Activated B cell treated with CpG ODN at 0.5 μM for 24 hours (primary cell): ENCODE results near the gene ZCWPW2. TPM values are rescaled to one million over a fixed set of nuclear protein-coding genes. Genes with fewer than 3 reads are reported as not detected.
A peak's percentile ranks its signal among the peaks of the same experiment; 100 is the strongest.

Experiments used
- ATAC-seq: fragments of 200-7000 bp; cut with Tn5 transposase; one replicate; pipeline ENCODE4 v1.10.0; 2021; ENCODE audit warnings: low read depth, mild to moderate bottlenecking, moderate library complexity
- CTCF ChIA-PET: fragments of 350-600 bp; sonication (Branson Sonifier 250); formaldehyde crosslinking; loops from one replicate; lab custom pipeline; 2021; ENCODE audit warnings: antibody characterized with exemption; lab: Charles Lee
- POLR2A ChIA-PET: fragments of 350-600 bp; sonication (Branson Sonifier 250); formaldehyde crosslinking; loops from one replicate; lab custom pipeline; 2021; ENCODE audit warnings: antibody characterized with exemption; lab: Charles Lee
- DNase-seq: peaks from one replicate; pipeline ENCODE4 v3.0.0; 2022
- H3K27ac Mint-ChIP-seq: one replicate; pipeline ENCODE4 v1.8.0; 2020; ENCODE audit warnings: mixed read lengths
- H3K27me3 Mint-ChIP-seq: one replicate; pipeline ENCODE4 v1.8.0; 2021; ENCODE audit warnings: mixed read lengths
- H3K36me3 Mint-ChIP-seq: one replicate; pipeline ENCODE4 v1.8.0; 2021; ENCODE audit warnings: low read depth, mixed read lengths
- H3K4me1 Mint-ChIP-seq: one replicate; pipeline ENCODE4 v1.8.0; 2021; ENCODE audit warnings: mixed read lengths
- H3K4me3 Mint-ChIP-seq: one replicate; pipeline ENCODE4 v1.8.0; 2020; ENCODE audit warnings: mild to moderate bottlenecking, mixed read lengths
- H3K9me3 Mint-ChIP-seq: one replicate; pipeline ENCODE4 v1.8.0; 2020; ENCODE audit warnings: mixed read lengths
- CTCF ChIP-seq: fragments of 200-600 bp; IDR thresholded peaks from one replicate; pipeline ENCODE4 v1.8.0; 2022; ENCODE audit warnings: antibody characterized with exemption, mild to moderate bottlenecking
- intact Hi-C: fragments of 100-400 bp; cut with micrococcal nuclease; formaldehyde crosslinking; loops from one replicate; pipeline ENCODE4 v1.15.1; 2024
- total RNA-seq: library from RNA; stranded (reverse); gene quantifications from 2 replicates; pipeline ENCODE4 v1.2.3, GENCODE V29; 2022

ZCWPW2 gene
- total RNA-seq, 1 donor from 2014 or later = not detected

GRCh38 chr3:28322464-28322863 is 26.1 kb upstream of the ZCWPW2 start:
- Mint-ChIP-seq H3K27ac (no peak overlapping the region), H3K4me3 (no peak overlapping the region), H3K9me3 (no peaks in the 10 kb centered on the region), H3K4me1 (no peaks in the 10 kb centered on the region), H3K27me3 (no peaks in the 10 kb centered on the region), H3K36me3 (peaks cover 56% of the 10 kb centered on the region)
- ChIA-PET CTCF (interaction anchor here (4.3 kb wide), 1 partner anchor 610 kb away, joined by 22 read pairs; no protein-coding TSS in a partner anchor), POLR2A (no interaction called here)
- intact Hi-C loops = no loop called here
- DNase-seq (no peak), ATAC-seq (no peak)
- TF ChIP-seq CTCF = no peak

GRCh38 chr3:28326458-28326926 is 22.0 kb upstream of the ZCWPW2 start:
- ChIA-PET CTCF (interaction anchor here (0.6 to 5.9 kb wide), 9 partner anchors 9 to 1192 kb away, joined by 3 to 82 read pairs (median 4); partner anchors contain the start of gene EOMES), POLR2A (no interaction called here)
- peaks cover 31% of the 10 kb centered on the region for H3K36me3 Mint-ChIP-seq
- ATAC-seq (no peak), DNase-seq (no peak)
- intact Hi-C loops = loop anchor here (2.0 kb wide), 1 partner anchor 14 kb away; no protein-coding TSS in a partner anchor
- H3K9me3 Mint-ChIP-seq = no peaks in the 10 kb centered on the region
- no peaks in the 10 kb centered on the region for H3K27me3 Mint-ChIP-seq
- TF ChIP-seq CTCF = no peak
- H3K27ac Mint-ChIP-seq = no peak overlapping the region
- no peak overlapping the region for H3K4me3 Mint-ChIP-seq
- H3K4me1 Mint-ChIP-seq = no peaks in the 10 kb centered on the region

- no peaks in the 10 kb centered on the region for H3K9me3 Mint-ChIP-seq
- H3K27ac Mint-ChIP-seq = no peak overlapping the region
- H3K4me1 Mint-ChIP-seq = no peaks in the 10 kb centered on the region
- no peak overlapping the region for H3K4me3 Mint-ChIP-seq
- ATAC-seq (peak; percentile 40), DNase-seq (no peak)
- ChIA-PET CTCF (interaction anchor here (0.6 to 5.9 kb wide), 13 partner anchors 8 to 1194 kb away, joined by 3 to 82 read pairs (median 4); partner anchors contain the start of genes CMC1 and EOMES), POLR2A (interaction anchor here (1.2 kb wide), 1 partner anchor 20 kb away, joined by 3 read pairs; the partner anchor contains the start of genes AZI2 and ZCWPW2)
- intact Hi-C loops = loop anchor here (1.0 to 2.0 kb wide), 5 partner anchors 386 to 1194 kb away; no protein-coding TSS in a partner anchor
- H3K27me3 Mint-ChIP-seq = no peaks in the 10 kb centered on the region
- H3K36me3 Mint-ChIP-seq = peaks cover 26% of the 10 kb centered on the region
- no peak for TF ChIP-seq CTCF
Measured at GRCh38 chr3:28328188-28329151, 20.1 kb upstream of the ZCWPW2 start.

- POLR2A ChIA-PET = no interaction called here
- CTCF ChIA-PET = interaction anchor here (4.0 kb wide), 1 partner anchor 622 kb away, joined by 19 read pairs; no protein-coding TSS in a partner anchor
- no peak overlapping the region for H3K4me3 Mint-ChIP-seq
- H3K27ac Mint-ChIP-seq = no peak overlapping the region
- no peak for TF ChIP-seq CTCF
- intact Hi-C loops = no loop called here
- H3K4me1 Mint-ChIP-seq = no peaks in the 10 kb centered on the region
- DNase-seq (no peak), ATAC-seq (no peak)
- H3K36me3 Mint-ChIP-seq = peaks cover 26% of the 10 kb centered on the region
- no peaks in the 10 kb centered on the region for H3K9me3 Mint-ChIP-seq
- H3K27me3 Mint-ChIP-seq = no peaks in the 10 kb centered on the region
Measured at GRCh38 chr3:28334552-28334951, 14.0 kb upstream of the ZCWPW2 start.

GRCh38 chr3:28335246-28335645 is 13.3 kb upstream of the ZCWPW2 start:
- ATAC-seq (no peak), DNase-seq (no peak)
- POLR2A ChIA-PET = no interaction called here
- intact Hi-C loops = no loop called here
- Mint-ChIP-seq H3K4me1 (no peaks in the 10 kb centered on the region), H3K9me3 (no peaks in the 10 kb centered on the region), H3K27me3 (no peaks in the 10 kb centered on the region), H3K27ac (no peak overlapping the region), H3K36me3 (peaks cover 31% of the 10 kb centered on the region), H3K4me3 (no peak overlapping the region)
- CTCF ChIA-PET = interaction anchor here (4.0 kb wide), 1 partner anchor 623 kb away, joined by 19 read pairs; no protein-coding TSS in a partner anchor
- TF ChIP-seq CTCF = no peak
